ENCODE data around the gene MFSD2A.
"Not testable (repeated sequence)": the region's sequence is repeated elsewhere in the genome, so short reads cannot be mapped to it uniquely, and the experiment has no call there.

Gene MFSD2A

DNA sequence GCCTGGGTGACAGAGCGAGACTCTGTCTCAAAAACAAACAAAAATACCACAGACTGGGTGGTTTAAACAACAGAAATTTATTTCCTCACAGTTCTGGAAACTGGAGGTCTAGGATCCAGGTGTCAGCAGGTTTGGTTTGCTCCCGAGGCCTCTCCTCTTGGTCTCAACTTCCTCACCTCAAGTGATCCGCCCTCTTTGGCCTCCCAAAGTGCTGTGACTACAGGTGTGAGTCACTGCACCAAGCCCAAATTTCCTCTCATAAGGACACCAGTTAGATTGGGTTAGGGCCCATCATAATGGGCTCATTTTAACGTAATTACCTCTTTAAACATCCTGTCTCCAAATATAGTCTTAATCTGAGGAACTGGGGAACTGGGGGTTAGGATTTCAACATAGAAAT, 35.5 kb downstream of the MFSD2A start:
- no peaks in the 10 kb centered on the region for H3K27me3 ChIP-seq (ENCODE audit: low read depth, low read length)
- H3K9me3 ChIP-seq (ENCODE audit: control insufficient read depth in 1 of 2, low read length in 2 of 2): no peaks in the 10 kb centered on the region
- H3K4me1 ChIP-seq (ENCODE audit: control insufficient read depth in 1 of 2, insufficient read depth in 2 of 2, low read length in 2 of 2): no peaks in the 10 kb centered on the region
- H3K4me3 ChIP-seq (ENCODE audit: low read depth in 1 of 2, low read length in 2 of 2): no peak overlapping the region
- H3K36me3 ChIP-seq (ENCODE audit: control insufficient read depth in 1 of 2, insufficient read depth in 2 of 2, low read length in 2 of 2): no peaks in the 10 kb centered on the region
- no peak overlapping the region for H3K27ac ChIP-seq (ENCODE audit: low read length)

GRCh38 chr1:39992234-39992633, 37.3 kb downstream of the MFSD2A start:
- Histone ChIP-seq H3K4me1 (ENCODE audit: control insufficient read depth in 1 of 2, insufficient read depth in 2 of 2, low read length in 2 of 2) (no peaks in the 10 kb centered on the region), H3K27me3 (ENCODE audit: low read depth, low read length) (no peaks in the 10 kb centered on the region), H3K36me3 (ENCODE audit: control insufficient read depth in 1 of 2, insufficient read depth in 2 of 2, low read length in 2 of 2) (no peaks in the 10 kb centered on the region), H3K27ac (ENCODE audit: low read length) (no peak overlapping the region), H3K9me3 (ENCODE audit: control insufficient read depth in 1 of 2, low read length in 2 of 2) (no peaks in the 10 kb centered on the region), H3K4me3 (ENCODE audit: low read depth in 1 of 2, low read length in 2 of 2) (no peak overlapping the region)

- H3K27me3 ChIP-seq (ENCODE audit: low read depth, low read length): no peaks in the 10 kb centered on the region
- no peak overlapping the region for H3K4me3 ChIP-seq (ENCODE audit: low read depth in 1 of 2, low read length in 2 of 2)
- H3K9me3 ChIP-seq (ENCODE audit: control insufficient read depth in 1 of 2, low read length in 2 of 2): no peaks in the 10 kb centered on the region
- H3K4me1 ChIP-seq (ENCODE audit: control insufficient read depth in 1 of 2, insufficient read depth in 2 of 2, low read length in 2 of 2): no peaks in the 10 kb centered on the region
- H3K36me3 ChIP-seq (ENCODE audit: control insufficient read depth in 1 of 2, insufficient read depth in 2 of 2, low read length in 2 of 2): no peaks in the 10 kb centered on the region
- no peak overlapping the region for H3K27ac ChIP-seq (ENCODE audit: low read length)
Measured at GRCh38 chr1:39992888-39993287, 37.9 kb downstream of the MFSD2A start.

DNA sequence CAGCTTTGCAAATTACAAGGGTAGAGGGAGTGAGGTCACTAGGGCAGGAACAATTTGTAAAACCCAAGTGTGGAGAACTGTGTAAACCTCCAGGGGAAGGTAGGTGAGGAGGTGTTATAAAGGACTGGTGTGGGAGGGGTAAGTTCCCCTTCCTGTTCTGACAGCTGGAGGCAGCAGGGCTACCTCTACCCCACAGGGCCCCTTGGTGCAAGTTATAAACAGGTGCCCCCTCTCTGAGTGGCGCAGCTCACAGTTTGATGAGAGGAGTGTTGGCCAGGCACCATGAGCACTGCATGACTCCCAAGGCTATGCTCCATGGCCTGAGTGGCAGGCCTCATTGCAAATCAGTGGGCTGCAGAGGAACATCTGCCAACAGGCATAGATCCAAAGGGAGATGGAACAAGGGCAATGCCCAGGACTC, 41.0 kb downstream of the MFSD2A start:
- H3K9me3 ChIP-seq (ENCODE audit: control insufficient read depth in 1 of 2, low read length in 2 of 2): no peaks in the 10 kb centered on the region
- H3K27me3 ChIP-seq (ENCODE audit: low read depth, low read length): no peaks in the 10 kb centered on the region
- H3K4me3 ChIP-seq (ENCODE audit: low read depth in 1 of 2, low read length in 2 of 2): no peak overlapping the region
- no peaks in the 10 kb centered on the region for H3K4me1 ChIP-seq (ENCODE audit: control insufficient read depth in 1 of 2, insufficient read depth in 2 of 2, low read length in 2 of 2)
- H3K36me3 ChIP-seq (ENCODE audit: control insufficient read depth in 1 of 2, insufficient read depth in 2 of 2, low read length in 2 of 2): no peaks in the 10 kb centered on the region
- no peak overlapping the region for H3K27ac ChIP-seq (ENCODE audit: low read length)

DNA sequence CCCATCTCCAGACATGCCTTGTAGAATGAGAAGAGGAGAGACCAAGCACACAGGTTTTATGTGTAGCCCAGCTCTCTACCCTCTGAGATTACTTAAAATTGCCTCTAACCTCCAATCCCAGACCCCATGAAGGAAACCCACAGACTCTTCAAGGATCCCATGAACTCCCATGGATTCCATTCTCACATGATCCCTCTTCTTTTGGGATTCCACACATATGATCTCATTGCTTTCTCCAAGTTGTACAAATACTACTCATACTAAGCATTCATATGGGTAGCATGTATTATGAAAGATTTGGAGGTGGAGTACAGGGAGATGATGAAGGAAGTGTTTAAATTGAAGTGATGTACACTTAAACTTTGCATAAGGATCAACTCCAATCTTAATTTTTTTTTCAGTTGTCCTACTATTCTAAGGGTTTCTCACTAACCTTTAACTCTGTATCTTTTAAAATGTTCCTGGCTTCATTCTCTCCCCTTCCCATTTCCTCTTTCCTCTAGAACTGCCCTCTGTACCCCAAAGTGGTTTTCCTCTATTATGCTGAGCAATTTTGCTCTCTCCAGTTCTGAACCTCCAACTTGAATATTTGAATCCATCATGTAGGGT, 41.6 kb downstream of the MFSD2A start:
- Histone ChIP-seq H3K9me3 (ENCODE audit: control insufficient read depth in 1 of 2, low read length in 2 of 2) (no peaks in the 10 kb centered on the region), H3K4me1 (ENCODE audit: control insufficient read depth in 1 of 2, insufficient read depth in 2 of 2, low read length in 2 of 2) (no peaks in the 10 kb centered on the region), H3K27ac (ENCODE audit: low read length) (no peak overlapping the region), H3K27me3 (ENCODE audit: low read depth, low read length) (no peaks in the 10 kb centered on the region), H3K4me3 (ENCODE audit: low read depth in 1 of 2, low read length in 2 of 2) (no peak overlapping the region), H3K36me3 (ENCODE audit: control insufficient read depth in 1 of 2, insufficient read depth in 2 of 2, low read length in 2 of 2) (no peaks in the 10 kb centered on the region)

DNA sequence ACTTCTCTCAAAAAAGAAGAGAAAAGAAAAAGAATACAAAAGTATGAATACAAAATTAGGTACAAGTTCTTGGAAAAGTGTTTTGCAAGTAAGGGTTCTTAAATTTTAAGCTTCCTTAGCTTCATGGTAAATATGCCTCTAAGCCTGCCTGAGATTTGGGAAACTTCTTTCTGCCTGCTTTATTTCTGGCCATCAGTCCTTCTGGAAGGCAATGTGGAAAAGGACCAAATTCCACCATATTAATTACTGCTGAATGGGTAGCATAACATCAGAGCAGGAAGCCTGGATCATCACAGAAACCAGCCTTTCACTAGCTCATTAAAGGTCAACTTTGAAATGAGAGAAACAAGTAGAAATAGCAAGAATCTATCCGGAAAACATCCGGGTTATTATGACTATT, 46.5 kb downstream of the MFSD2A start:
- Histone ChIP-seq H3K4me1 (ENCODE audit: control insufficient read depth in 1 of 2, insufficient read depth in 2 of 2, low read length in 2 of 2) (peaks cover 0 to 6% of the 10 kb centered on the region in 2 donors), H3K27me3 (ENCODE audit: low read depth, low read length) (no peaks in the 10 kb centered on the region), H3K36me3 (ENCODE audit: control insufficient read depth in 1 of 2, insufficient read depth in 2 of 2, low read length in 2 of 2) (no peaks in the 10 kb centered on the region), H3K27ac (ENCODE audit: low read length) (no peak overlapping the region), H3K4me3 (ENCODE audit: low read depth in 1 of 2, low read length in 2 of 2) (no peak overlapping the region), H3K9me3 (ENCODE audit: control insufficient read depth in 1 of 2, low read length in 2 of 2) (no peaks in the 10 kb centered on the region)

- Histone ChIP-seq H3K4me1 (ENCODE audit: control insufficient read depth in 1 of 2, insufficient read depth in 2 of 2, low read length in 2 of 2) (peaks cover 0 to 6% of the 10 kb centered on the region in 2 donors), H3K27ac (ENCODE audit: low read length) (no peak overlapping the region), H3K27me3 (ENCODE audit: low read depth, low read length) (no peaks in the 10 kb centered on the region), H3K9me3 (ENCODE audit: control insufficient read depth in 1 of 2, low read length in 2 of 2) (no peaks in the 10 kb centered on the region), H3K36me3 (ENCODE audit: control insufficient read depth in 1 of 2, insufficient read depth in 2 of 2, low read length in 2 of 2) (no peaks in the 10 kb centered on the region), H3K4me3 (ENCODE audit: low read depth in 1 of 2, low read length in 2 of 2) (no peak overlapping the region)
Measured at GRCh38 chr1:40003156-40004093, 48.5 kb downstream of the MFSD2A start.

- peaks cover 0 to 6% of the 10 kb centered on the region in 2 donors for H3K4me1 ChIP-seq (ENCODE audit: control insufficient read depth in 1 of 2, insufficient read depth in 2 of 2, low read length in 2 of 2)
- no peaks in the 10 kb centered on the region for H3K9me3 ChIP-seq (ENCODE audit: control insufficient read depth in 1 of 2, low read length in 2 of 2)
- no peak overlapping the region for H3K27ac ChIP-seq (ENCODE audit: low read length)
- no peaks in the 10 kb centered on the region for H3K27me3 ChIP-seq (ENCODE audit: low read depth, low read length)
- H3K4me3 ChIP-seq (ENCODE audit: low read depth in 1 of 2, low read length in 2 of 2): no peak overlapping the region
- no peaks in the 10 kb centered on the region for H3K36me3 ChIP-seq (ENCODE audit: control insufficient read depth in 1 of 2, insufficient read depth in 2 of 2, low read length in 2 of 2)
Measured at GRCh38 chr1:40004857-40005256, 49.9 kb downstream of the MFSD2A start.

- not testable (repeated sequence) for H3K27me3 ChIP-seq (ENCODE audit: low read depth, low read length); H3K9me3 ChIP-seq (ENCODE audit: control insufficient read depth in 1 of 2, low read length in 2 of 2); H3K4me3 ChIP-seq (ENCODE audit: low read depth in 1 of 2, low read length in 2 of 2); H3K4me1 ChIP-seq (ENCODE audit: control insufficient read depth in 1 of 2, insufficient read depth in 2 of 2, low read length in 2 of 2); H3K27ac ChIP-seq (ENCODE audit: low read length); H3K36me3 ChIP-seq (ENCODE audit: control insufficient read depth in 1 of 2, insufficient read depth in 2 of 2, low read length in 2 of 2)
Measured at GRCh38 chr1:40007481-40008034, 52.6 kb downstream of the MFSD2A start.

DNA sequence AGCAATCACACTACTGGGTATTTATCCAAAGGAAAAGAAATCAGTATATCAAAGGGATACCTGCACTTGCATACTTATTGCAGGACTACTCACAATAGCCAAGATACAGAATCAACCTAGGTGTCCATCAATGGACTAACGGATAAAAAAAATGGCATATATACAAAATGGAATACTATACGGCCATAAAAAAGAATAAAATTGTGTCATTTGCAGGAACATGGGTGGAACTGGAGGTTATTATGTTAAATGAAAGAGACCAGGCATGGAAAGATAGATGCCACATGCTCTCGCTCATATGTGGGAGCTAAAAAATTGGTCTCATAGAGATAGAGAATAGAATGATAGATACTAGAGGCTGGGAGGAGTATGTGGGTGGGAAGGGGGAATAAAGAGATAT, 56.3 kb downstream of the MFSD2A start:
- Histone ChIP-seq H3K4me3 (ENCODE audit: low read depth in 1 of 2, low read length in 2 of 2) (no peak overlapping the region), H3K9me3 (ENCODE audit: control insufficient read depth in 1 of 2, low read length in 2 of 2) (no peaks in the 10 kb centered on the region), H3K27me3 (ENCODE audit: low read depth, low read length) (no peaks in the 10 kb centered on the region), H3K36me3 (ENCODE audit: control insufficient read depth in 1 of 2, insufficient read depth in 2 of 2, low read length in 2 of 2) (no peaks in the 10 kb centered on the region), H3K27ac (ENCODE audit: low read length) (no peak overlapping the region), H3K4me1 (ENCODE audit: control insufficient read depth in 1 of 2, insufficient read depth in 2 of 2, low read length in 2 of 2) (no peaks in the 10 kb centered on the region)

GRCh38 chr1:40014253-40014706, 59.3 kb downstream of the MFSD2A start:
- H3K4me3 ChIP-seq (ENCODE audit: low read depth in 1 of 2, low read length in 2 of 2): no peak overlapping the region
- H3K4me1 ChIP-seq (ENCODE audit: control insufficient read depth in 1 of 2, insufficient read depth in 2 of 2, low read length in 2 of 2): no peaks in the 10 kb centered on the region
- no peak overlapping the region for H3K27ac ChIP-seq (ENCODE audit: low read length)
- no peaks in the 10 kb centered on the region for H3K36me3 ChIP-seq (ENCODE audit: control insufficient read depth in 1 of 2, insufficient read depth in 2 of 2, low read length in 2 of 2)
- H3K9me3 ChIP-seq (ENCODE audit: control insufficient read depth in 1 of 2, low read length in 2 of 2): no peaks in the 10 kb centered on the region
- no peaks in the 10 kb centered on the region for H3K27me3 ChIP-seq (ENCODE audit: low read depth, low read length)
